Endodermal cell (in vitro differentiated cells): ENCODE results near the gene SPRR5. TPM values are rescaled to one million over a fixed set of nuclear protein-coding genes. Genes with fewer than 3 reads are reported as not detected.

Experiments
- DNase-seq: peaks from one replicate; pipeline ENCODE4 v3.0.0-alpha.2; 2017
- H3K27ac ChIP-seq: 2 replicates; pipeline ENCODE4 v1.5.1; 2013; ENCODE audit warnings: mild to moderate bottlenecking, low read depth, low read length, moderate library complexity
- H3K27me3 ChIP-seq: 2 replicates; pipeline ENCODE4 v1.6.1; 2013; ENCODE audit warnings: mild to moderate bottlenecking, low read length, moderate library complexity; ENCODE audit not compliant: insufficient read depth, control insufficient read depth, poor library complexity, severe bottlenecking
- H3K36me3 ChIP-seq: 2 replicates; pipeline ENCODE4 v1.7.0; 2013; ENCODE audit warnings: mild to moderate bottlenecking, low read length, moderate library complexity; ENCODE audit not compliant: control insufficient read depth, insufficient read depth
- H3K4me1 ChIP-seq: one replicate; pipeline ENCODE4 v1.7.0; 2013; ENCODE audit warnings: low read length; ENCODE audit not compliant: control insufficient read depth, insufficient read depth
- H3K4me3 ChIP-seq: 2 replicates; pipeline ENCODE4 v1.5.1; 2013; ENCODE audit warnings: mild to moderate bottlenecking, low read length, moderate library complexity
- H3K9ac ChIP-seq: 2 replicates; pipeline ENCODE4 v1.6.1; 2013; ENCODE audit warnings: mild to moderate bottlenecking, low read length, moderate library complexity; ENCODE audit not compliant: poor library complexity, severe bottlenecking; ENCODE audit errors: extremely low read depth
- H3K9me3 ChIP-seq: 2 replicates; pipeline ENCODE4 v1.6.1; 2013; ENCODE audit warnings: mild to moderate bottlenecking, low read length, moderate library complexity; ENCODE audit not compliant: control insufficient read depth
- H3K27ac Mint-ChIP-seq: 2 replicates; pipeline ENCODE4 v1.8.0; 2020; ENCODE audit warnings: mixed read lengths
- H3K27me3 Mint-ChIP-seq: 2 replicates; pipeline ENCODE4 v1.8.0; 2021; ENCODE audit warnings: mild to moderate bottlenecking, mixed read lengths; ENCODE audit not compliant: insufficient read depth
- H3K36me3 Mint-ChIP-seq: 2 replicates; pipeline ENCODE4 v1.8.0; 2020; ENCODE audit warnings: low read depth, mixed read lengths
- H3K4me1 Mint-ChIP-seq: 2 replicates; pipeline ENCODE4 v1.8.0; 2020; ENCODE audit warnings: mixed read lengths
- H3K4me3 Mint-ChIP-seq: 2 replicates; pipeline ENCODE4 v1.8.0; 2020; ENCODE audit warnings: mild to moderate bottlenecking, moderate library complexity, mixed read lengths
- H3K9me3 Mint-ChIP-seq: 2 replicates; pipeline ENCODE4 v1.8.0; 2020; ENCODE audit warnings: mild to moderate bottlenecking, mixed read lengths
- WGBS, 2 experiments: methylation state at CpG; one replicate each; pipeline versions ENCODE4 v1.1.5 to v1.1.7; 2013; ENCODE audit warnings: missing lambda C conversion rate in 2 of 2, mixed read lengths in 1 of 2; ENCODE audit not compliant: insufficient coverage in 1 of 2, insufficient read length in 1 of 2; 5-methylcytosine and 5-hydroxymethylcytosine counted together
- total RNA-seq, 2 donors: library from RNA; stranded (reverse); fragmentation: NEBNext Ultra II Directional in 1 of 2; extraction: Animal tissue kit (Norgen Biotek cat#: 25700) in 1 of 2; gene quantifications; 2 replicates in 1 of 2; 3 replicates in 1 of 2; pipeline ENCODE4 v1.2.1, GENCODE V29; 2021
- TF ChIP-seq, protein P1 (sequence below): fragments of 200-600 bp; sonication (generic); conservative IDR thresholded peaks from 2 replicates; pipeline ENCODE4 v1.5.0; 2021; ENCODE audit warnings: antibody characterized with exemption, mild to moderate bottlenecking

Gene SPRR5
- total RNA-seq, 2 donors from 2014 or later, result not detected

DNA sequence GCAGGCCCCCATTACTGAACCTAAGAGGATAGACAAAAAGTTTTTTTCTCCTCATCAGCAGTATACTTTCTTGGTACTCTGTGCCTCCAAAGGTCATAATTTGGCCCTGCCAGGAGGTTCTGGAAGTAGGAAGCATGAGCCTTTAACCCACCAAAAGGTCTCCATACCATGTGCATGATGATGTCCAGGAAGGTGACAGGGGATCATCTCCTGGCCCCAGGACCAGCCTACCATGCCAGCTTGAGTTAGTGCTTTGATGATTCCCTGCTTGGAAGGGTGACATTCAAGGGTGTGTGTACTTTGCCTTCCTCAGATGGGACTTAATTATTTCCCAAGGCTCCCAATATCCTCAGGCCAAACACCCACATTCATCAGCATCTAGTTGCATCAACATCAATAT lies 30.6 kb downstream of the SPRR5 start:
- peaks cover 30% of the 10 kb centered on the region for H3K9me3 Mint-ChIP-seq
- Histone ChIP-seq H3K9me3 (peaks cover 29% of the 10 kb centered on the region), H3K27me3 (no peaks in the 10 kb centered on the region), H3K36me3 (no peaks in the 10 kb centered on the region), H3K4me3 (no peak overlapping the region), H3K27ac (no peak overlapping the region), H3K4me1 (no peaks in the 10 kb centered on the region), H3K9ac (no peak overlapping the region)
- peaks cover 24% of the 10 kb centered on the region for H3K27me3 Mint-ChIP-seq
- H3K36me3 Mint-ChIP-seq, result no peaks in the 10 kb centered on the region
- no peaks in the 10 kb centered on the region for H3K4me1 Mint-ChIP-seq
- H3K27ac Mint-ChIP-seq, result no peak overlapping the region
- DNase-seq, result no peak
- TF ChIP-seq, protein P1, sequence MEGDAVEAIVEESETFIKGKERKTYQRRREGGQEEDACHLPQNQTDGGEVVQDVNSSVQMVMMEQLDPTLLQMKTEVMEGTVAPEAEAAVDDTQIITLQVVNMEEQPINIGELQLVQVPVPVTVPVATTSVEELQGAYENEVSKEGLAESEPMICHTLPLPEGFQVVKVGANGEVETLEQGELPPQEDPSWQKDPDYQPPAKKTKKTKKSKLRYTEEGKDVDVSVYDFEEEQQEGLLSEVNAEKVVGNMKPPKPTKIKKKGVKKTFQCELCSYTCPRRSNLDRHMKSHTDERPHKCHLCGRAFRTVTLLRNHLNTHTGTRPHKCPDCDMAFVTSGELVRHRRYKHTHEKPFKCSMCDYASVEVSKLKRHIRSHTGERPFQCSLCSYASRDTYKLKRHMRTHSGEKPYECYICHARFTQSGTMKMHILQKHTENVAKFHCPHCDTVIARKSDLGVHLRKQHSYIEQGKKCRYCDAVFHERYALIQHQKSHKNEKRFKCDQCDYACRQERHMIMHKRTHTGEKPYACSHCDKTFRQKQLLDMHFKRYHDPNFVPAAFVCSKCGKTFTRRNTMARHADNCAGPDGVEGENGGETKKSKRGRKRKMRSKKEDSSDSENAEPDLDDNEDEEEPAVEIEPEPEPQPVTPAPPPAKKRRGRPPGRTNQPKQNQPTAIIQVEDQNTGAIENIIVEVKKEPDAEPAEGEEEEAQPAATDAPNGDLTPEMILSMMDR, result no peak
- H3K4me3 Mint-ChIP-seq, result no peak overlapping the region

DNA sequence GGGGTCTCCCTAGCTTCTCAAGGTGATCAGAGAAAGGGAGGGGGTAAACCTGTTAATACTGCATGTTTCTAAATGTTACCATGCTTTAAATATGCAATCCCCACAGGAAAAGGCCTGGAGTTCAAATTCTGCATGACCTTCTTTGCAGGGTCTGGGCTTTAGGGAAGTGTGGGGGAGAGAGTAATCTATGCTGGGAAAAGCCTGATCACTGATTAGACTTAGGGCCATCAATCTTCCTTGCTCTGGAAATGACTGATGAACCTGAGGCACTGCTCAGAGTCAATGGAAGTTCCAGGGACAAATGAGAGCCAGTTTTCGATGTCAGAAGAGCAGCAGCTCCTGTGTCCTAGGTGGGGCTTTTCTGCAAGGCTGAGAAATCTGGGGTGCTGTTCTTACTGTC lies 33.7 kb downstream of the SPRR5 start:
- Mint-ChIP-seq H3K4me1 (no peaks in the 10 kb centered on the region), H3K27ac (no peak overlapping the region), H3K9me3 (peaks cover 32% of the 10 kb centered on the region), H3K4me3 (no peak overlapping the region), H3K36me3 (no peaks in the 10 kb centered on the region), H3K27me3 (peaks cover 19% of the 10 kb centered on the region)
- DNase-seq, result no peak
- H3K9me3 ChIP-seq, result peaks cover 25% of the 10 kb centered on the region
- no peaks in the 10 kb centered on the region for H3K4me1 ChIP-seq
- 86% methylated on average over 1 of the region's 1 CpG; no CpG with 5 or more reads in 1 of the 2 experiments for whole genome bisulfite sequencing, 2 experiments
- H3K9ac ChIP-seq, result no peak overlapping the region
- no peaks in the 10 kb centered on the region for H3K36me3 ChIP-seq
- H3K27me3 ChIP-seq, result no peaks in the 10 kb centered on the region
- TF ChIP-seq, protein P1, result no peak
- no peak overlapping the region for H3K27ac ChIP-seq
- no peak overlapping the region for H3K4me3 ChIP-seq

DNA sequence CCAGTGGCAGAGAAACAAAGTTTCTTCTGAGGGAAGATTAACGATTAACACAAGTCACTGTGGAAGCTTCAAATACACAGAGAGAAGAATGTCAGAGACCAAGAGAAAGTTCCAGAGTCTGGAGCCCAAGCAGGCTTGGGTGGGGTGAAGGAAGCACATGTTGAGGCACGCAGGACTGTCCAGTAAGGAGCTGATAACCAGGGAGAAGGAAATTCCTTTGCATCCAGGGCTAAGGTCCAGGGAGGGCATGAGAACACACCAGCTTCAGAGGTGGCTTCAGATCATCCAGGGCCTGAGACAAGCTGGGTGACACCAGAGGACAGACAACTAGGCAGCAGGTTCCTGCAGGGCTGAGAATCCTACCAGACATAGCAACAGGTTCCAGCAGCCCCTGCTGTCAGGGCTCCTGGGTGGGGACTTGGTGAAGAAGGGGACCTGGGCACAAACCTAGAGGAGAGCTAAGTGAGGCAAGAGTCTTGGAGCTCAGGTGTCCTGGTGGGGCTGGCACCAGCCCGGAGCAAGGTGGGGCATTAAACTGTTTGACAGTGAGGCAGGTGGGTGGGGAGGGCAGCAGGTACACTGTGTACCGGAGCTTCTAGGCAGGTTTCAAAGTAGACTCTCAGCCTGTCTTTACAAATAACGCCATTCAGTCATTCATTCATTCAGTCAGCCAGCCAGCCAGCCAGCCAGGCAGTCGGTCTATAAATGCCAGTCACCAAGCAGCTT lies 34.3 kb downstream of the SPRR5 start:
- no peak overlapping the region for H3K9ac ChIP-seq
- no peaks in the 10 kb centered on the region for H3K36me3 ChIP-seq
- Mint-ChIP-seq H3K27me3 (peaks cover 22% of the 10 kb centered on the region), H3K4me1 (no peaks in the 10 kb centered on the region), H3K4me3 (no peak overlapping the region), H3K36me3 (no peaks in the 10 kb centered on the region), H3K27ac (no peak overlapping the region), H3K9me3 (peaks cover 36% of the 10 kb centered on the region)
- H3K4me3 ChIP-seq, result no peak overlapping the region
- no peaks in the 10 kb centered on the region for H3K4me1 ChIP-seq
- H3K27me3 ChIP-seq, result no peaks in the 10 kb centered on the region
- DNase-seq, result no peak
- peaks cover 25% of the 10 kb centered on the region for H3K9me3 ChIP-seq
- H3K27ac ChIP-seq, result no peak overlapping the region
- WGBS, 2 experiments, result 79% methylated on average over 4 to 6 of the region's 6 CpGs
- TF ChIP-seq, protein P1, result no peak
